HG02759 (cell line): ENCODE measurements around the gene CRY2.
A peak's percentile ranks its signal among the peaks of the same experiment; 100 is the strongest.

ENCODE experiments used
- ATAC-seq: cut with Tn5 transposase; IDR thresholded peaks from one replicate; pipeline ENCODE4 v1.9.1; 2021; ENCODE audit warnings: mild to moderate bottlenecking, moderate library complexity; ENCODE audit not compliant: unreplicated experiment

The CRY2 gene

GRCh38 chr11:45928535-45929215, 81.4 kb downstream of the CRY2 start:
- no peak for ATAC-seq

- ATAC-seq: peak; percentile 8
Measured at GRCh38 chr11:45929486-45930030, 82.3 kb downstream of the CRY2 start.

GRCh38 chr11:45930031-45930794, 82.9 kb downstream of the CRY2 start:
- peak; percentile 94 for ATAC-seq

- ATAC-seq: no peak
Measured at GRCh38 chr11:45930951-45931570, 83.8 kb downstream of the CRY2 start.

- ATAC-seq: no peak
Measured at GRCh38 chr11:45931739-45932138, 84.5 kb downstream of the CRY2 start.

GRCh38 chr11:45932217-45932616, 84.9 kb downstream of the CRY2 start:
- ATAC-seq: no peak
